ENCODE data around the gene MAPKAPK2.

The MAPKAPK2 gene

DNA sequence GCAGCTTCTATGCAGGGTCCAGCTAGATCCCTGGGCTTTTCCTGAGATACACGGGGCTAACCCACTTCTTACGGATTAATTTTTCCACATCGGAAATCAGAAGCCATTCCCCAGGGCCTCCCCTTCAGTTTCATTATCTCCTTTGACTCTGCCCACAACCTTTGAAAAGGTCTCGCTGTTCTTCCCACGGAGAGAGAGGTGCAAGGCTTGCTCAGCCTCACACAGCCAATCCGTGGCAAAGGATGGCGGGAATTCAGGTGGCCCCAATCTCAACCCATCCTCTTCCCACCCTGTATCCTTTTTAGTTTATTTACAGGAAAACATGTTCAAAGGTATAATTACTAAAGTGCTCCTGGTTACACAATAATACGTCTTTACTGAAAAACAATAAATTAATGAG, 702 bp upstream of the MAPKAPK2 start:
- DNase-seq (ENCODE audit: low read depth): no peak

DNA sequence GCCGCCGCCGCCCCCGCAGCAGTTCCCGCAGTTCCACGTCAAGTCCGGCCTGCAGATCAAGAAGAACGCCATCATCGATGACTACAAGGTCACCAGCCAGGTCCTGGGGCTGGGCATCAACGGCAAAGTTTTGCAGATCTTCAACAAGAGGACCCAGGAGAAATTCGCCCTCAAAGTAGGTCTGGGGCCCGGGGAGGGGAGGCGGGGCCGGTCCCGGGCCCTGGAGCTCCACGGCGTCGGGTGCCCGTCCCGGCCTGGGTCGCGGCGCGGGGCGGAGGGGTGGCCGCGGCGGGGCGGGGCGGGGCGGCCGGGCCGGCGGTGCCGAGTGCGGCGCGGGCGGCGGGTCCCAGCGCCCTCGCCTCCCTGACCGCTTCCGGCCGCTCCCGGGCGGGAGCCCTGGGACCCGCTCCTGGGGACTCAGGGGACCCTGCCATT, 646 bp downstream of the MAPKAPK2 start:
- peak; percentile 27 for DNase-seq (ENCODE audit: low read depth)

GRCh38 chr1:206685769-206686477, 1.2 kb downstream of the MAPKAPK2 start:
- peak; percentile 15 for DNase-seq (ENCODE audit: low read depth)

GRCh38 chr1:206686478-206687249, 2.0 kb downstream of the MAPKAPK2 start:
- no peak for DNase-seq (ENCODE audit: low read depth)

- DNase-seq (ENCODE audit: low read depth): no peak
Measured at GRCh38 chr1:206687251-206687914, 2.7 kb downstream of the MAPKAPK2 start.

GRCh38 chr1:206687915-206688442, 3.3 kb downstream of the MAPKAPK2 start:
- no peak for DNase-seq (ENCODE audit: low read depth)

DNA sequence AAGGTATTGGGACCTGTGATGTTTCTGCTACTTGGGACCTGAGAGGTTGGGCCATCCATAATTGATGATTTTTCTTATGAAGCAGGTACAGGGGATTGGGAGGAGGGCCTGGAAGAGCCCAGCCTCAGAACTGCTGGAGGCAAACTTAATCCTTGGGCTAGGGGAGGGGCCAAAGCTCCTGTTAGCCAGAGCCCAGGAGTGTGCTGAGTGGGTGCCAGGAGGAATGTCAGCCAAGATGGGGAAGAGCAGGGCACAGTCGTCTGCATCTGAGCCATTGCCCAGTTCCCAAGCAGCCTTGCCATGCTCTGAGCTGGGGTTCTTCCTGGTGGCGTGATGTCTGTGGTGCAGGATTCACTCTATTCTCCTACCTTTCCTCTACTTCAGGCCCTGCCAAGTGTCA, 5.8 kb downstream of the MAPKAPK2 start:
- no peak for DNase-seq (ENCODE audit: low read depth)

DNA sequence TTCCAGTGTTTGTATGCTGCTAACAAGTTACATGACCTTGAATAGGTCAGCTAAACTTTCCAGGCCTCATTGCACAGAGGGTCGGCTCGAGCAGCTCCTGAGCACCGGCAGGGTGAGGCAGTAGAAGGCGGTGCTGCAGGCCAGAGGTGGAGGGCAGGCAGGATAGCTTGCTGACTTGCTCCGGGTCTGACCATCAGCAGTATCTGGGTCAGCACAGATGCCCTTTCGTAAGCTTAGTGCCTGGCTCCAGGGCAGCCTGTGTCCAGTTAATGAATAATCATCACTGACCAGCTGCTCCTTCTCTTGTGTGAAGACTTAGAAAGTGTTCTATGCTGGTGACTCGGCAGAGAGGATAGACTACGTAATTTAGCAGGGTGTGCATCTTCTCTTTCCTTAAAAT, 6.9 kb downstream of the MAPKAPK2 start:
- DNase-seq (ENCODE audit: low read depth): no peak

DNA sequence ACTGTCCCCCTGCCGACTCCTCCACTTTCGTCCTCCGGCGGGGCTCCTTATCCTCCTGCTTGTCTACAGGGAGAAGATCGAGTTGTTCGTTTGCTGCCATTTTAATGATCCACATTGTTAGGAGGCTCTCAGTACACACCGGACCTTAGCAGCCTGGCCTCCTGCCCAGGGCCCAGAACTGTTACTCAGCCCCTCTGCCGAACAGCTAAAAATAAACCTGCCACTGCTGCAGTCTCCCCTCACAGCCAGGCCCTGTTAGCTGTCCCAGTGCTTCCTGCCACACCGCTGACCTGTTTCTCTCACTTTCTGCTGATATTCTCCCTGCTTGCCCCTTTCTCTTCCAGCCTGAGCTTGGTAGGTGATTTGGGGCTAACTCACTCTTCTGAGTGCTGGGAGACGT, 8.3 kb downstream of the MAPKAPK2 start:
- no peak for DNase-seq (ENCODE audit: low read depth)

GRCh38 chr1:206693592-206693991, 8.9 kb downstream of the MAPKAPK2 start:
- no peak for DNase-seq (ENCODE audit: low read depth)

GRCh38 chr1:206694171-206695124, 9.7 kb downstream of the MAPKAPK2 start:
- DNase-seq (ENCODE audit: low read depth): no peak

GRCh38 chr1:206695733-206696132, 11.0 kb downstream of the MAPKAPK2 start:
- DNase-seq (ENCODE audit: low read depth): no peak

- DNase-seq (ENCODE audit: low read depth): no peak
Measured at GRCh38 chr1:206696812-206697585, 12.3 kb downstream of the MAPKAPK2 start.

DNA sequence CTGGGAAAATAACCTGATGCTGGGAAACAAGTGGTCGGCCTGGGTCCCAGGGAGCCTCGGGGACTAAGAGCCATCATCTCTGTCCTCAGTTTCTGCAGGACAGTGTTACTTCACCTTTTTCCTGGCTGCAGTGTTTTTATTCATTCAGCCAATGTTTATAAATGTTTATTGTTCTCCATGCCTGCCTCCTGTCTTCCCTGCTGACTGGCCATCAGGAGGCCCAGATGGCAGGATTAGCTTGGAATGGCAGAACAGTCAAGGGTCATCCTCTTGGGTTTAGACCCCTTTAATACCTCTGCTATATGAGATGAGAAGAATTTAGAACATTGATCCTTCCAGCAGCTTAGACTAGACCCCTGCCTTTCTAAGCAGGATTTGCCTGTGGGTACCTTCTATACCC, 13.3 kb downstream of the MAPKAPK2 start:
- no peak for DNase-seq (ENCODE audit: low read depth)

GRCh38 chr1:206699000-206699586, 14.4 kb downstream of the MAPKAPK2 start:
- no peak for DNase-seq (ENCODE audit: low read depth)

DNA sequence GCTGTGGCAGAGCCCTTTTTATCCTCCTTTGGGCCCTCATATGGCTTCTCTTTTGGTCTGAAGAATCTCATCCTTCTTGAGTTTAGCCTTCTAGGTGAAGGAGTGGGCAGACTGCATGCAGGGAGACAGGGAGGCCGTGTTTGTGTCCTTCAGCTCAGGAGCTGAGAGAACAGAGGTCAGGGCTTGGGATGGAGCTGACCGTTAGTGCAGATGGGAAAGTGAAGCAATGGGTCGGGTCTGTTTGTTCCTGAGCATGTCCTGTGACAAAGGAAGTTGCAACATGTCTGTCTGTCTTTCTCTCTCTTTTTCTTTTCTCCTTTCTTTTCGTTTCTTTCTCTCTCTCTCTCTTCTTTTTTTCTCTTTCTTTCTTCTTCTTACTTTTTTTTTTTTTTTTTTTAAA, 14.9 kb downstream of the MAPKAPK2 start:
- DNase-seq (ENCODE audit: low read depth): no peak

- no peak for DNase-seq (ENCODE audit: low read depth)
Measured at GRCh38 chr1:206700445-206701036, 15.8 kb downstream of the MAPKAPK2 start.

GRCh38 chr1:206702260-206702659, 17.6 kb downstream of the MAPKAPK2 start:
- no peak for DNase-seq (ENCODE audit: low read depth)

DNA sequence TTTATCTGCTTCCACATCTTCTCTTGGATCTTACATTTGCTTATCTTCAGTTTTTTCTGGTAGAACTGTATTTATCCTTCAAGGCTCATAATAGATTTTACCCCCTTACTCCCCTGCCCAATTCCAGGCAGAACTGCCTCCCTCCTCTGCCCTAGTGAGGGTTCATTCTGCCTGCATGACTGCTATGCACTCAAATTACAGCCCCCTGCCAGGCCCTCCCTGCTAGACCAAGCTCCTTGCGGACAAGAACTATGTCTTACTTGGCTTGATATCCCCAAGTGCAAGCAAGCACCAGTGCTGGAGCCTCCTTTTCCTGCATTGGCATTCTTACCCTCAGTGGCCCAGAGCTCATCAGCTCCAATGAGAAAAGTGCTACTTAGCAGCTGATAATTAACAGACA, 18.1 kb downstream of the MAPKAPK2 start:
- no peak for DNase-seq (ENCODE audit: low read depth)

DNA sequence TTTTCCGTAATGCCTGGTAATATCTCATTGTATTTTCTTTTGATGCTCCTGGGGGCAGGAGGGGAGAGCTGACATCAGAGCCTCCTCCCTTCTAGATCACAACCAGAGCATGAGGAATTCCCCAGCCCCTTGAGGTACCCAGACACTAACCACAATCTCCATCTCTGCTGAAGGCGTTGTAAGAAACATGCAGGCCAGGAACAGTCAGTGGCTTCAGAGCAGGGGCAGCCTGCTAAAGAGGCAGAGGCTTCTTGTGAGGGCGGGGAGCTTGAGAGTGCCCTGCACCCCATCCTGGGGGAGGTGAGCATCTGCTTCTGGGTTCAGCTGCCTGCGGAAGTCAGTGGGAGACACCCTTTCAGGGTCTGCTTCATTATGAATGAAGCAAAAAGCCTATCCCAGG, 19.0 kb downstream of the MAPKAPK2 start:
- DNase-seq (ENCODE audit: low read depth): peak; percentile 49
